ENCODE results near the gene CDC42EP1.
"Not testable (repeated sequence)": the region's sequence is repeated elsewhere in the genome, so short reads cannot be mapped to it uniquely, and the experiment has no call there.

The CDC42EP1 gene, protein sequence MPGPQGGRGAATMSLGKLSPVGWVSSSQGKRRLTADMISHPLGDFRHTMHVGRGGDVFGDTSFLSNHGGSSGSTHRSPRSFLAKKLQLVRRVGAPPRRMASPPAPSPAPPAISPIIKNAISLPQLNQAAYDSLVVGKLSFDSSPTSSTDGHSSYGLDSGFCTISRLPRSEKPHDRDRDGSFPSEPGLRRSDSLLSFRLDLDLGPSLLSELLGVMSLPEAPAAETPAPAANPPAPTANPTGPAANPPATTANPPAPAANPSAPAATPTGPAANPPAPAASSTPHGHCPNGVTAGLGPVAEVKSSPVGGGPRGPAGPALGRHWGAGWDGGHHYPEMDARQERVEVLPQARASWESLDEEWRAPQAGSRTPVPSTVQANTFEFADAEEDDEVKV

DNA sequence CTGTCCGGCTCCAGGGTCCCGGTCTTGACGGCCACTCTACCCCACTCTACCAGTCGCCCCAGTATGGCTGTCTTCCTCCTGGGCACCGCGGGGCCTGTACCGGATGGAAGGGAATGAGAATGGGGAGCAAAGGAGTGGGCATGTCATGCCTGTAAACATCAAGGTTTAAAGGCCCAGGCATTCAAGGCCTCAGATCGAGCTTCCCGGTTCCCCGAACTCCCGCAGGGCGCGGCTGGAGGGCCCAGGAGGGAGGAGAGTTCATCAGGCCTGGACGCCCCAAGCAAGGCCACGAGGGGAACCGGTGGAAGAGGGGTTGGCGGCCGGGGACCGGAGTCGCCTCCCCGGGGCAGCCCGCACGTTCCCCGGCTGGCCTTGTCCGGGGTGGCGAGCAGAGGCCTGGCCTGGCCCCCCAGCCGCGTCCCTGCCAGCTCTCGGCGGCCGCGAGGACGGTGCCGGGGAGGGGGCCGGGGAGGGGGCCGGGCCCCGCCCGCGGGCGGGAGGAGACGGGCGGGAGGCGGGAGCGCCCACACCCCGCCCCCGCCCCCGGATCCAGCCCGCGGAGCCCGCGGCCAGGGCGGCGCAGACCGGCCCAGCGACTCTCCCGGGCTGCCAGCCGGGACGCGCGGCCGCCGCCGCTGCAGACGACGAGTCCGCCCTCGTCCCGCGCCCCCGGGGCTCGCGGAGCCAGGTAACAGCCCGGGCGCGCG is at the start of gene CDC42EP1:
Gene CDC42EP1, plus strand, starts transcription at position 580 of the 707 bp plus-strand sequence. CDS start 5,870 bp downstream, outside the sequence.
- DNase-seq (ENCODE audit: low read depth, low spot score), result no peak

DNA sequence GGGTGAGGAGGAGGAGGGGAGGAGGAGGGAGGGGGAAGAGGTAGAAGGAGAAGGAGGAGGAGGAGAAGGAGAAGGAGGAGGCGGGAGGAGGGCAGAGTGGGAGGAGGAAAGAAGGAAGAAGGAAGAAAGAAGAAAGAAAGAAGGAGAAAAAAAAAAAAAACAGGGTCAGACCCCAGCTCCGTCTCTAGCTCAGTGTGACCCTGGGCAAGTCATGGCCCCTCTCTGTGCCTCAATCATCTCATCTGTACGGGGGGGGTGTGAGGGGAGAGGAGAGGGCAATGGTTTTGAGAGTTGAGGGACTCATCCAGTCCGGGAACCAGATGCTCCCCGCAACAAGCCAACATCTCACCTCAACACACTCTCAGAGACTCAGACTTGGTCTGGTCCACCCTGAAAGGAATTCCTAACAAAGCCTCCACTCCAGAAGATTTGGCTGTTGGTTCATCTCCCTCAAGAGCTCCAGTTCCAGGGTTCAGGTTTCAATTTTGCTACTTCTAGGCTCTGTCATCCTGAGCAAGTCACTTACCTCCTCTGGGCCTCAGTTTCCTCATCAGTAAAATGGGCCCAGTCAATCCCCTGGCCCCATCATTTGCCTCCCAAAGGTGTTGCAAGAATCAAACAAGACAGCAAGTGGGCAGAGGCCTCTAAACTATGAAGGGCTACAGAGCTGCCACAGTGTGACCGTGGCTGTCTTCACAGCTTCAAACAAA is 48.7 kb upstream of the CDC42EP1 start:
- DNase-seq (ENCODE audit: low read depth, low spot score), result no peak

DNA sequence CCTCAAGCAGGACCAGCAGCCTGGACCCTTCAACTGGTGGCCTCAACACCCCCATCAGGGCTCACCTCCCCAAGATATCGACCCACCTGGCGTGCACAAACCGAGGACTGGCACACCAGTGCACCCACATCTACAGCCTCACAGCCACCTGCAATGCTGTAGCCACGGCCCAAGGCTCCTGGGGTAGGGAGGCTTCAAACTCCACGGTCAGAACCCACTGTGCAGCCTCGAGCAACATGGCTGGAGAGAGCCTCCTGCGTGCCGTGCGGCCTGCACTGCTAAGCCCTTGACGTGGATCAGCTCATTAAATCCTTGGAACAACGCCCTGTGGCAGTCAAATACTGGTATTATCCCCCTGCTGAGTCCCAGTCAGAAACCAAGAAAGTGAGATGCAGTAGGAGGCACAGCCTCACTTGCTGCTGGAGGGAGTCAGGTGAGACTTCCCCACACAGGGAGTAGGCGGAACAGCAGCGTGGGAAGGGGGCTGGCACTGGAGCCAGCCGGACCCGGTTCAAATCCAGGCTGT is 45.7 kb upstream of the CDC42EP1 start:
- no peak for DNase-seq (ENCODE audit: low read depth, low spot score)

DNA sequence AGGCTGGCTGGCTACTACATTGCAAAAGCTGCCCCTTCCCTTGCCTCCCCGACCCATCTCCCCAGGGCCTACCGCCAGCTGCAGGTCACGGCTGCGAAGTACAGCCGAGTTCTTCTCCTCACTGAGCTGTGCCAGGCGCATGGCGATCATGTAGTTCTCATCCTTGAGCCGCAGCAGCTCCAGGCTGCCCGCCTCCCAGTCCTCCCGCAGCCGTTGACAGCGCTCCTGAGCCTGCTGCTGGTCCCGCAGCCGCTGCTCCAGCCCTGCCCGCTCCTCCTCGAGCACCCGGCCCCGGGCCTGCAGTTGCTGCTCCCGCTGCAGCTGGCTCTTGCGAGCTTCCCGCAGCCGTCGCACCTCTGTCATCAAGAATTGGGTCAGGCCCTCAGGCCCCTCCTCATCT is 44.4 kb upstream of the CDC42EP1 start:
- DNase-seq (ENCODE audit: low read depth, low spot score), result no peak

DNA sequence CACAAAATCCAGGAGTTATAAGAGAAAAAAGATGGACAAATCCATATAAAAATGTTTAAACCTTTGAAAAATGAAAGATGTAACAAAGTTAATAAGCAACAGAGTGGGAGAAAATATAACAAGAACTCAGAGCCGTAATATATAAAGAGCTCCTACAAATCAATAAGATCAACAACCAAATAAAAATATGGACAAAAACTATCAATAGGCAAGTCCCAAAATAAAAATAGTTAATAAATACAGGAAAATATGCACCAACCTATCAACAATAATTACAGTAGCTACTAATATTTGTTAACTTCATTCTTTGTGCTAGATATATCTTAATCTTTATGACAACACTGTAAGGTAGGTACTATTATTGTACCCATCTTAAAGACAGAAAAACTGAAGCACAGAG is 43.8 kb upstream of the CDC42EP1 start:
- no peak for DNase-seq (ENCODE audit: low read depth, low spot score)

DNA sequence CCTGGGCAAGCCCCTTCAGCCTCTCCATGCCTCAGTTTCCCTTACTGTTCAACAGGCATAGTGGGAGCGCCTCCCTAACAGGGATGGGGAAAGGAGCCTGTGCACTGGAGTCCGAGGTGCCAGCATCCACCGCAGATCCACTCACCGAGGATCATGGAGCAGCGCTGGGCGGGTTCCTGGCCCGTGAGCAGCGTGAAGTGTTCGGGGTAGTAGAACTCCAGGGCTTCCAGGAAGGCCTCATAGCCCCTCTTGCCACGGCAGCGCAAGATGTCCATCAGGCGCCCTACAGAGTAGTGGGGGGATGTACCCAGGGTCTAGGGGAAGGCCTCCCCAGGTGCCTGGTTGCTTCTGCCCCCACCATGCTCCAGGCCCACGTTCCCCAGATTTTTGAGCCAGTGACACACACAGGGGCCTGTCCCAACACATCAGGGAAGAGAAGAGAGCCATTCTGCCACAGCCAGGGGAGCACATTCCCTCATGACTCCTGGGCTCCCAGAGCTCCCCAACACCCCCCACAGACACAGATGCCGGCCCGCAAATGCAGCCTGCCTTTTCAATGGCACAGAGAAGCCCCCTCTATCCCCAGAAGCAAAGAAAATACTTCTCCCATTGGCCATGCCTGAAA is 42.3 kb upstream of the CDC42EP1 start:
- no peak for DNase-seq (ENCODE audit: low read depth, low spot score)

DNA sequence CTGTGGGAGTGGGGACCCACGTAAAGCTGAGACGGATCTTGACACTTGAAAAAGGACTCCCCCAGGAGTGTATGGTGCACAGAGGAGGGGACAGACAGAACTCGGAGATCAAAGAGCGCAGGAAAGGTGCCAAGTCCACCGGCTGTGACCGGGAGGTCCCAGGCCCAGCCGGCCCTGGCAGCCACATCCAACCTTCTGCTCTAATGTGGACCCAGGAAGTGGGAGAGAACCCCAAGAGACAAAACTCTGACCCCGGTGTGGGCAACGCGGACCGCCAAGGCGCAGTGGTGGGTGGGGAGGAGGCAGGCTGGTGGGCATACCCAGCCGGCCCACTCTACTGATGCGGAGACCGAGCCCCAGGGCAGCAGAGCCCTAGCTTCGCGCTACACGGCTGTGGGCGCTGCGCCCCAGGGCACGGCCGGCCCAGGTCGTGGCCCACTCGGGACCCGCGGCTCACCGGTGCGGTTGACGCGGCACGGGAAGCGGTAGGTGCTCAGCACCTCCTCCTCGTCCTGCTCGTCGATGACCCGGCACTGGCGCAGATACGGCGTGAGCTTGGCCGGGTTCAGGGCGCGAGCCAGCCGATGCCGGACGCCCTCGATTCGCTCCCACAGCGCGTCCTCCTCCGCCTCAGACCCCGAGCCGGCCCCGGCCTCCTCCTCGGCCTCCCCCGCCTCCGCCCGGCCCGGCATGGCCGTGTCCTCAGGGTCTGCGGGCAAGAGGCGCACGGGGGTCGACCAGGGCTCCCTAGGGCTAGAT is 41.6 kb upstream of the CDC42EP1 start:
- no peak for DNase-seq (ENCODE audit: low read depth, low spot score)

DNA sequence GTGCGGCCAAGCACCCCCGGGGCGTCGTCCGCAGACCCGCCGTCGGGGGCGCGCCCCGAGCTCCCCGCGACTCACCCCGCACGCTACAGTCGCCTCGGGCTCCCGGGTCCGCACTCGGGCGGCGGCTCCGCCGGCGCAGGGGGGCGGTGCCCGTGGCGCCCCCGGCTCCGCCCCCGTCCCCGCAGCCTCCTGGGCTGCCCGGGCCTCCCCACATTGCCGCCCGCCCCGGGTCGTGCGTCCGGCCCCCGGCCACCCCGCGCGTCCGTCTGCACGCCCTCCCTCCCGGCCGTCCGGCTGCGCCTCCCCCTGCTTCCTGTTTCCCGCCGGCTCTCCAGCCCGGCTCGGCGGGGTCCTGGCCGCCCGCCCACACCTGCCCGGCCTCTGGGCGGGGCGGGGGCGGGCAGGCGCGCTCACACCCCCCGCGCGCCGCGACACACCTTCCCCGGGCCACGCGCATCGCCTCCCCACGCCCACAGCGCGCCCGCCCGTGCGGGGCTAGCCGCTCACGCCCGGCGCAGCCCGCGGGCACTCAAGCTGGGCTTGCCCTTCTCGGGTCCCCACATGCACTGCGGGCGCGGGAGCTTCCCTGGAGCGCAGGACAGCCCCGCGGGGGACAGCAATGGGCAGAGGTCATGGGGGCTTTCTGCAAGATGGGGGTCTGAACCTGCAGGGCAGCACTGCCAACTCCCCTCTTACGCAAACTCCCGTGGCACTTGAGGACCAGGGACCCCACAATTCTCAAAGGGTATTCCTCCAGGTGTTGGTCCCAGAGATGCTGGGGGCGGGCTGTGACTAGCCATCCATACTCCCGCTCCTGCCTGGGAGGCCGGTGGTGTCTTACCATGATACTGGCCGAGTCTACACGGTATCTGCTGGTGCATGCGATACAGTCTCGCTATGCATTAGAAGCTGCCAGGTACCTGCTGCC is 40.7 kb upstream of the CDC42EP1 start, which contains the start of gene CARD10:
Gene CARD10, minus strand, starts transcription at position 148 of the 928 bp plus-strand sequence. CDS start 215 bp downstream, outside the sequence.
- DNase-seq (ENCODE audit: low read depth, low spot score), result no peak

DNA sequence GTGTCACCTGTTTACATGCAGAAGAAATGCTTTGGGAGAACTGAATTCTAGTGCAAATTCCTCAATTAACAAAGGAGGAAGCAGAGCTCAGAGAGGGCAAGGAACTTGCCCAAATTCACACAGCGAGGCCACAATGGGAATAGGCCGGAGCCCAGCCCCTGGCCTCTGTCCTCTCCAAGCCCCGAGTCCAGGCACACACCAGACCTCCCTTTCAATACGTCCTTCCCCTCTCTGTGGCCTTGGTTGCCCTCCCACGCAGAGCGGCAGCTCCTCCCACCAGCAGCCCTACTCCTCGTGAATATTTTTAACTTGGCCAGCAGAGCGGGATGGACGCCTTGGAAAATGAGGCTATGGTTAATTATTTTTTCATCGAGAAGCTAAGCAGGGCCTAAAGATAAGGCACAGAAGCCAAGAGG is 39.5 kb upstream of the CDC42EP1 start:
- no peak for DNase-seq (ENCODE audit: low read depth, low spot score)

DNA sequence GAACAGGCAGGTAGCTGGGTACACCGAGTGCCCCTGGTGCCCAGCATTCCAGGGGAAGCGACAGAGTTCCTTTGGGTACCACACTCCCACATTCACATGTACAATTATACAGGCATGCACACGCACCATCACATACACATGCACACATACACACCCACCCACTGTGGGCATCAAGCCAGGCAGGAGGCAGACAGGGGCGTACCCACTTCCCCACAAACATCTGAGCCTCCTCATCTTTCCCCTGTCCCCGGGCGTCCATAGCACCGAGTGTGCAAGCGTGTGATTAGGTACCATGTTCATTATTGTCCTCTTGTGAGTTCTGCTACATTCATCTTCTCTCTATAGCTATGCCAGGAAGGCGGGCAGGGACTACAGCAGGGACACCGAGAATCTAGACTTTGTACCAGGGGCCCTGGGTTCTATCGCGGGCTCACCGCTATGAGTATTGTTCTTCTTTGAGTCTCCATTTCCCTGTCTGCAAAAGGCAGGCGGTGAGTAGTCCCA is 39.0 kb upstream of the CDC42EP1 start:
- no peak for DNase-seq (ENCODE audit: low read depth, low spot score)

DNA sequence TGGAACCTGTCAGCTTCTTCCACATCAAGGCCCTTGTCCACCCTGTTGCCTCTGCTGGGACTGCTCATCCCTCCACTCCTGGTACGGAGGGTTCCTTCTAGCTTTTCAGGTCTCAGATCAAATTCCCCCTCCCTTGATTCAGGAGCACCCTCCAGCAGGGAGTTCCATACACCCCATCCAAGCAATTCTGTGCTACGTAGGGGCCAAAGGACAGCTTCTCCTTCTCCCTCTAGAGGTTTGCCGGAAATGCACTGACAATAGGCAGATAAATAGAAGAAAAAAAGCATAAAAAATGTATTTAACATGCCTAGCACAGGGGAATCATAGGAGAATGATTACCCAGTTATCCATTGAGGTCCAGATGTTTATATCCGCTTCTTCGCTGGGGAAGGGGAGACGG is 37.8 kb upstream of the CDC42EP1 start:
- DNase-seq (ENCODE audit: low read depth, low spot score), result no peak

DNA sequence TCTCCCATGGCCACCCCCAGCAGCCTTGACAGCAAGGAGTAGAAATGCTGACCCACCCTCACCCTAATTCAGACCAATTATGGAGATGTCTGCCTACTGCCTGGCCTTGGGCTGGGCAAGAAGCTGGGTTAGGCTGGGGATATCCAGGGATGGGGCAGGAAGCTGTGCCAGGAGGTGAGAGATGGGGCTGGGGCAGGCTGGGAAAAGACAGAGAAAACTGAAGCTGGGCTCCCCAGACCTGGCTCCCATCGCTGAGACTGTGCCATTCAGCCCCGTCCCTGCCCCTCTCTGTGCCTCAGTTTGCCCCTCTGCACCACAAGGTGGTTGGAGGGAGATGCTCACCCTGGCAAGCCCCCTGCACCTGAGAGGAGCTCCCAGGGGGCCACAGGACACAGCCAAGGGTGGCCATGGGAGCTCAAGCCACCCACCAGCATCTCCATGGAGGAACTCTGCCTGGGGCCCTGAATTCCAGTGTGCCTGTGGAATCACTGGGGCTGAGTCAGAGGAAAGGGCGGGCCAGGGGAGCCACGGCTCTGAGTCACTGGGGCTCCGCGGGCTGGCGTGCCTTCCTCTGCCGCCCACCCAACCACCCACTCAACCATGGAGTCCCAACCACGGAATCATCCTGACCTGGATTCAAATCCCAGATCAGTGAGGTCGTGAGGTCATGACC is 35.1 kb upstream of the CDC42EP1 start:
- DNase-seq (ENCODE audit: low read depth, low spot score), result no peak

DNA sequence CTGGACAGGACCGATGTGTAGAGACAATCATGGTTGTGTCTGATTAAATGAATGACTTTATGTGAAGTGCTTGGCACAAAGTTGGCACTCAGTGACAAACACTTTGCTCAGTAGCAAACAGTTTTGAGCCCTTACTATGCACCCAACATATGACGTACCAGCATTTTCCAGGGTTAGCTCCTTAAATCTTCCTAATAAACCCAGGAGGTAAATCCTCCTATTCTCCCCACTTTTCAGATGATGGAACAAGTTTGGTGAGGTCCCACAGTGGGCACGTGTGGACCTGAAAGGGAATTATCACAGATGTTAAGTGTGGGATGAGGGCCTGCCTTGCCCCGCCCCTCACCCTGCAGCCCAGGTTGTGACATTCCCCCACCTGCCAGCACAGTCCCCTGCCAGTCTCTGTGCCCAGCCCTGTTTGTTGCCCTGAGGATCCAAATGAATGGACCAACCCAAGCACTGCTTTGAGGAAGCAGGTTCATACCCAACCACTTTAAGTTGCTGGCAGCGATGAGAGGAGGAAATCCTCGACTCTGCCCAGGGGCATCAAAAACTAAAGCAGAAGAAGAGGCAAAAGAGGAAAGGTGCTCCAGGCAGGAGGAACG is 34.4 kb upstream of the CDC42EP1 start:
- no peak for DNase-seq (ENCODE audit: low read depth, low spot score)

DNA sequence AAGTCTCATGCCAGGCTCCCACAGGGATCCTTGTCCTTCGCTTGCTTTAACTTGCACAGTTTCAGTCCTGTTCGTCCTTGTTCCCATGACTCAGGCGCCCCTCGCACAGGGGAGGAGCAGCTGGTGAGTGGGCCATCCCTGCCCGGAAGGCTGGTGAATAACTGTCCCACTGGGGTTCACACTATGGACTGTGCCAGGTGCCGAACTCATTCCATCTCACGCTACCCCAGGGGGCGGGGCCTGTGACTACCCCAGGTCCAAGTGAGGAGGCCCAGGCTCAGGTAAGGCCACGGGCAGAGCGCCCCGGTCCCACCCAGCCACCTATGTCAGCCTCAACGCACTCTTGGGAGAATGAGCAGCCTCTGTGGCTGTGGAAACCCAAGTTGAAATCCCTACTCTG is 33.9 kb upstream of the CDC42EP1 start:
- no peak for DNase-seq (ENCODE audit: low read depth, low spot score)

DNA sequence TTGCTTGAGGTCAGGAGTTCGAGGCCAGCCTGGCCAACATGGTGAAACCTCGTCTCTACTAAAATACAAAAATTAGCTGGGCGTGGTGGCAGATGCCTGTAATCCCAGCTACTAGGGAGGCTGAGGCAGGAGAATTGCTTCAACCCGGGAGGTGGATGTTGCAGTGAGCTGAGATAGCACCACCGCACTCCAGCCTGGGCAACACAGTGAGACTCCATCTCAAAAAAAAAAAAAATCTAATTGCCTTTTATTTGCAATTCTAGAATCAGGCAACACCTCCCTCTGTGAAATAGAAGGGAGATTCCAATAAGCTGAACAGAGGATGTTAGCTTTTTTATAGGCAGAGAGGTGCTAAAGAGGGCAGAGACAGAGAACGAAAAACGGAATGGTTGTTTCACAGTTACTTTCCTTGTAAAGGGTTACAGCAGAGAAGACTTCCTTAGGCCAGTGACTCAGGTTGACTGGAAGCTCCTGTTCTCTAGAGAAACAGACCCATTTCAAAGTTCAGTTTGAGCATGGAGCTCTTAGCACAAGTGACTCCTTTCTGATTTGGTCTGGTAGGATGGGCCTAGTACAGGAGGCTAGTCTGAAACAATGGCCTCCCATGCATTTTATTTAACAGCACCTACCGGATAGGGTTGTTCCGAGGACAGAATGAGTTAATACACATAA is 33.1 kb upstream of the CDC42EP1 start:
- DNase-seq (ENCODE audit: low read depth, low spot score), result not testable (repeated sequence)

DNA sequence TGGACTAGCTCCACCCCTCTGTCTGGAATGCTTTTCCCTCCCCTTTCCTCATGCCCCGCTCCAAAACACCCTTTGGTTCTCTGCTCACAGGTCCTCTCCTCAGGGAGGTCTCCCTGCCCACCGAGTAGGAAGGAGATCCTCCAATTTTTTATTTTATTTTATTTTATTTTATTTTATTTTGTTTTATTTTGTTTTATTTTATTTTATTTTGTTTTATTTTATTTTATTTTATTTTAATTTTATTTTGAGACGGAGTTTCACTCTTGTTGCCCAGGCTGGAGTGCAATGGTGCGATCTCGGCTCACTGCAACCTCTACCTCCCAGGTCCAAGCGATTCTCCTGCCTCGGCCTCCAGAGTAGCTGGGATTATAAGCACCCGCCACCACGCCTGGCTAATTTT is 32.3 kb upstream of the CDC42EP1 start:
- DNase-seq (ENCODE audit: low read depth, low spot score), result not testable (repeated sequence)

DNA sequence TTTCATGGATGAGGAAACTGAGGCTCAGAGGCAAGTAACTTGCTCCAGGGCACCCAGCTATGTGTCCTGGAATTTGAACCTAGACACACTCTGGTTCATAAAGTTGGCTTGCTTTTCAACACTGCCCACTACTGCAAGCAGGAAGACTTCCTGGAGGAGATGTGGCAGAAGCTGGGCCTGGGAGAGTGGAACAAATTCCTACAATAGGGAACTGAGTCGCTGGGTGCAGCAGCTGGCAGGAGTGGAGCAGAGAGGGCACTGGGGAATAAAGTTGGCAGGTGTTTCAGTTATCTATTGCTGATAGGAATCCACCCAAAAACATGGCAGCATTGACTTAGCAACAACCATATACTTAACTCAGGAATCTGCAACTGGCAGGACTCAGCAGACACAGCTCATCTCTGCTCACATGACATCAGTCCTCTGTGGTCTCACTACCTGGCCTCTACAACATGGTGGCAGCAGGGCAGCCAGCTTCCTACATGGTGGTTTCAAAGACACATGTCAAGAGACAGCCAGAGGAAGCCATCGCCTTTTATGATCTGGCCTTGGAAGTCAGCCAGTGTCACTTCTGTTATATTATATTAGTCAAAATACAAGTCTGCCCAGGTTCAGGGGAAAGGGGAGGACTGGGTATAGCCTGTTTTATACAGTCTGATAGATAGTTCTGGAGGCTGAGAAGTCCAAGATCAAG is 30.5 kb upstream of the CDC42EP1 start:
- DNase-seq (ENCODE audit: low read depth, low spot score), result no peak
